ENCODE measurements around the gene TMEM87B.

TMEM87B gene

GRCh38 chr2:112153501-112153900 is 98.4 kb downstream of the TMEM87B start:
- DNase-seq, result no peak

GRCh38 chr2:112154246-112155117 is 99.4 kb downstream of the TMEM87B start:
- DNase-seq, result no peak

GRCh38 chr2:112155331-112156151 is 100.5 kb downstream of the TMEM87B start:
- no peak for DNase-seq

GRCh38 chr2:112156152-112156986 is 101.3 kb downstream of the TMEM87B start:
- DNase-seq, result no peak

- no peak for DNase-seq
Observed at GRCh38 chr2:112157472-112157871, 102.4 kb downstream of the TMEM87B start.

GRCh38 chr2:112159454-112159921 is 104.4 kb downstream of the TMEM87B start:
- DNase-seq, result no peak

- no peak for DNase-seq
Observed at GRCh38 chr2:112160283-112161250, 105.5 kb downstream of the TMEM87B start.

- peak; percentile 43 for DNase-seq
Observed at GRCh38 chr2:112161431-112162145, 106.5 kb downstream of the TMEM87B start.

GRCh38 chr2:112162341-112162740 is 107.3 kb downstream of the TMEM87B start:
- DNase-seq, result no peak

GRCh38 chr2:112162956-112163355 is 107.9 kb downstream of the TMEM87B start:
- DNase-seq, result no peak

GRCh38 chr2:112163541-112163981 is 108.5 kb downstream of the TMEM87B start:
- DNase-seq, result no peak

GRCh38 chr2:112164876-112165275 is 109.8 kb downstream of the TMEM87B start:
- no peak for DNase-seq

GRCh38 chr2:112165296-112165695 is 110.2 kb downstream of the TMEM87B start:
- DNase-seq, result no peak

GRCh38 chr2:112166806-112167499 is 111.9 kb downstream of the TMEM87B start:
- no peak for DNase-seq

GRCh38 chr2:112168422-112169124 is 113.5 kb downstream of the TMEM87B start:
- peak; percentile 51 for DNase-seq
